Liver (tissue), 9 donors: ENCODE data around the gene TMEM26. TPM values are rescaled to one million over a fixed set of nuclear protein-coding genes. Genes with fewer than 3 reads are reported as not detected.

Experiments
- DNase-seq: peaks from one replicate; pipeline ENCODE4 v3.0.0-alpha.2; 2017; ENCODE audit warnings: low spot score
- H3K27ac ChIP-seq, 2 donors: one replicate each; pipeline ENCODE4 v1.7.0; 2013; ENCODE audit warnings: inconsistent platforms in 2 of 2, low read length in 2 of 2, control low read depth in 1 of 2, low read depth in 1 of 2, mild to moderate bottlenecking in 1 of 2
- H3K27me3 ChIP-seq, 4 donors: one replicate each; pipeline versions ENCODE4 v1.6.1 to v1.7.0; 2013; ENCODE audit warnings: low read length in 3 of 4, inconsistent platforms in 1 of 4, mild to moderate bottlenecking in 1 of 4, moderate library complexity in 1 of 4; ENCODE audit not compliant: control insufficient read depth in 4 of 4, insufficient read depth in 4 of 4
- H3K36me3 ChIP-seq, 4 donors: one replicate each; pipeline versions ENCODE4 v1.6.1 to v1.7.0; 2013; ENCODE audit warnings: low read length in 3 of 4, mild to moderate bottlenecking in 3 of 4, low read depth in 1 of 4, moderate library complexity in 1 of 4; ENCODE audit not compliant: control insufficient read depth in 4 of 4, insufficient read depth in 3 of 4
- H3K4me1 ChIP-seq, 4 donors: one replicate each; pipeline versions ENCODE4 v1.6.1 to v1.7.0; 2013; ENCODE audit warnings: low read length in 3 of 4, mild to moderate bottlenecking in 3 of 4, moderate library complexity in 1 of 4; ENCODE audit not compliant: control insufficient read depth in 4 of 4, insufficient read depth in 4 of 4
- H3K4me3 ChIP-seq, 3 donors: one replicate each; pipeline versions ENCODE4 v1.6.1 to v1.7.0; 2013; ENCODE audit warnings: low read length in 3 of 3, control low read depth in 1 of 3, low read depth in 1 of 3, mild to moderate bottlenecking in 1 of 3
- H3K9ac ChIP-seq, 2 donors: one replicate each; pipeline ENCODE4 v1.7.0; 2013; ENCODE audit warnings: low read length in 2 of 2, mild to moderate bottlenecking in 2 of 2, moderate library complexity in 2 of 2, control low read depth in 1 of 2, low read depth in 1 of 2
- H3K9me3 ChIP-seq, 4 donors: one replicate each; pipeline versions ENCODE4 v1.6.1 to v1.7.0; 2013; ENCODE audit warnings: low read length in 3 of 4; ENCODE audit not compliant: control insufficient read depth in 4 of 4
- ATF3 ChIP-seq: IDR thresholded peaks from 2 replicates; pipeline ENCODE4 v1.6.1; 2016; ENCODE audit warnings: antibody characterized with exemption
- EGR1 ChIP-seq, 2 donors: IDR thresholded peaks; 2 replicates each; pipeline ENCODE4 v1.6.1; 2016 to 2018; ENCODE audit warnings: antibody characterized with exemption in 2 of 2, low read depth in 2 of 2
- FOXA1 ChIP-seq: IDR thresholded peaks from 2 replicates; pipeline ENCODE4 v1.6.1; 2016; ENCODE audit warnings: antibody characterized with exemption
- FOXA2 ChIP-seq: IDR thresholded peaks from 2 replicates; pipeline ENCODE4 v1.6.1; 2016; ENCODE audit warnings: antibody characterized with exemption
- GABPA ChIP-seq, 2 donors: IDR thresholded peaks in 1 of 2; conservative IDR thresholded peaks in 1 of 2; 2 replicates each; pipeline ENCODE4 v1.6.1; 2016; ENCODE audit warnings: antibody characterized with exemption in 2 of 2, mild to moderate bottlenecking in 1 of 2, moderate library complexity in 1 of 2
- HNF4A ChIP-seq, 2 donors: conservative IDR thresholded peaks; 2 replicates each; pipeline ENCODE4 v1.6.1; 2016; ENCODE audit warnings: antibody characterized with exemption in 2 of 2, mild to moderate bottlenecking in 2 of 2
- HNF4G ChIP-seq: IDR thresholded peaks from 2 replicates; pipeline ENCODE4 v1.6.1; 2016; ENCODE audit warnings: antibody characterized with exemption
- JUND ChIP-seq, 2 donors: IDR thresholded peaks; 2 replicates each; pipeline ENCODE4 v1.6.1; 2016; ENCODE audit warnings: antibody characterized with exemption in 2 of 2
- NR2F2 ChIP-seq: IDR thresholded peaks from 2 replicates; pipeline ENCODE4 v1.6.1; 2016; ENCODE audit warnings: antibody characterized with exemption
- RAD21 ChIP-seq, 2 donors: IDR thresholded peaks; 2 replicates each; pipeline ENCODE4 v1.6.1; 2016; ENCODE audit warnings: antibody characterized with exemption in 2 of 2, mild to moderate bottlenecking in 2 of 2
- RXRA ChIP-seq, 2 donors: IDR thresholded peaks; 2 replicates each; pipeline ENCODE4 v1.6.1; 2017 to 2018; ENCODE audit warnings: antibody characterized with exemption in 2 of 2, mild to moderate bottlenecking in 1 of 2
- SP1 ChIP-seq: IDR thresholded peaks from 2 replicates; pipeline ENCODE4 v1.6.1; 2018; ENCODE audit warnings: antibody characterized with exemption, mild to moderate bottlenecking
- TAF1 ChIP-seq: conservative IDR thresholded peaks from 2 replicates; pipeline ENCODE4 v1.6.1; 2016; ENCODE audit warnings: antibody characterized with exemption, mild to moderate bottlenecking
- YY1 ChIP-seq: IDR thresholded peaks from 2 replicates; pipeline ENCODE4 v1.6.1; 2016; ENCODE audit warnings: antibody characterized with exemption, mild to moderate bottlenecking
- ZBTB33 ChIP-seq: IDR thresholded peaks from 2 replicates; pipeline ENCODE4 v1.6.1; 2016; ENCODE audit warnings: antibody characterized with exemption
- polyA plus RNA-seq, 2 donors: library from polyadenylated mRNA; stranded (reverse) in 1 of 2; unstranded in 1 of 2; fragments of 200-250 nt in 1 of 2; fragments of >200 nt in 1 of 2; fragmentation: Nextera tagmentation in 1 of 2; extraction: Ambion mirVana in 1 of 2; gene quantifications; one replicate each; pipeline versions ENCODE4 v1.2.1 to v1.2.3, GENCODE V29; 2013 to 2015
- total RNA-seq, 2 donors: library from RNA; depleted of rRNA; stranded (reverse); fragments of >200 nt; gene quantifications; one replicate each; pipeline ENCODE4 v1.2.3, GENCODE V29; 2014
- TF ChIP-seq, protein P1 (sequence below): IDR thresholded peaks from 2 replicates; pipeline ENCODE4 v1.6.1; 2016; ENCODE audit warnings: antibody characterized with exemption
- TF ChIP-seq, protein P2 (sequence below): fragments of 150-350 bp; IDR thresholded peaks from 2 replicates; pipeline ENCODE4 v1.5.1; 2017; ENCODE audit warnings: improper control_type of control experiment, low read depth, low read length; ENCODE audit not compliant: missing input control
- TF ChIP-seq, protein P3 (sequence below): IDR thresholded peaks from 2 replicates; pipeline ENCODE4 v1.6.1; 2016; ENCODE audit warnings: antibody characterized with exemption, mild to moderate bottlenecking
- donor health status: healthy.
- donor health status: healthy.
- donor health status: healthy.
- donor health status: healthy.
- donor health status: healthy.

Gene TMEM26
- total and polyA plus RNA-seq, 4 donors, result 0.31 to 5.5 (median 1.2) TPM

- no peaks in the 10 kb centered on the region for H3K36me3 ChIP-seq
These were observed 48.4 kb downstream of the TMEM26 start for GRCh38 chr10:61404751-61405150.

More at GRCh38 chr10:61404751-61405150, 48.4 kb downstream of the TMEM26 start:
- Histone ChIP-seq H3K4me1 (peaks cover 0 to 7% (median 3%) of the 10 kb centered on the region in 4 donors), H3K9me3 (no peaks in the 10 kb centered on the region), H3K27ac (no peak overlapping the region), H3K4me3 (no peak overlapping the region), H3K9ac (no peak overlapping the region), H3K27me3 (no peaks in the 10 kb centered on the region)
- no peak for DNase-seq
- TF ChIP-seq SP1 (no peak), ZBTB33 (no peak), TAF1 (no peak), YY1 (no peak), GABPA (IDR thresholded peaks at IDR 0.05 in 1 of 2, conservative IDR thresholded peaks at IDR 0.05 in 1 of 2) (no peak), FOXA1 (no peak), RAD21 (IDR thresholded peaks at IDR 0.05) (no peak), HNF4A (conservative IDR thresholded peaks at IDR 0.05) (no peak), FOXA2 (no peak), ATF3 (no peak), HNF4G (no peak), RXRA (IDR thresholded peaks at IDR 0.05) (no peak), JUND (IDR thresholded peaks at IDR 0.05) (no peak), EGR1 (IDR thresholded peaks at IDR 0.05; ENCODE audit: low read depth in 2 of 2) (no peak), NR2F2 (no peak)
- TF ChIP-seq, protein P1, sequence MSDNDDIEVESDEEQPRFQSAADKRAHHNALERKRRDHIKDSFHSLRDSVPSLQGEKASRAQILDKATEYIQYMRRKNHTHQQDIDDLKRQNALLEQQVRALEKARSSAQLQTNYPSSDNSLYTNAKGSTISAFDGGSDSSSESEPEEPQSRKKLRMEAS, result no peak
- TF ChIP-seq, protein P2, sequence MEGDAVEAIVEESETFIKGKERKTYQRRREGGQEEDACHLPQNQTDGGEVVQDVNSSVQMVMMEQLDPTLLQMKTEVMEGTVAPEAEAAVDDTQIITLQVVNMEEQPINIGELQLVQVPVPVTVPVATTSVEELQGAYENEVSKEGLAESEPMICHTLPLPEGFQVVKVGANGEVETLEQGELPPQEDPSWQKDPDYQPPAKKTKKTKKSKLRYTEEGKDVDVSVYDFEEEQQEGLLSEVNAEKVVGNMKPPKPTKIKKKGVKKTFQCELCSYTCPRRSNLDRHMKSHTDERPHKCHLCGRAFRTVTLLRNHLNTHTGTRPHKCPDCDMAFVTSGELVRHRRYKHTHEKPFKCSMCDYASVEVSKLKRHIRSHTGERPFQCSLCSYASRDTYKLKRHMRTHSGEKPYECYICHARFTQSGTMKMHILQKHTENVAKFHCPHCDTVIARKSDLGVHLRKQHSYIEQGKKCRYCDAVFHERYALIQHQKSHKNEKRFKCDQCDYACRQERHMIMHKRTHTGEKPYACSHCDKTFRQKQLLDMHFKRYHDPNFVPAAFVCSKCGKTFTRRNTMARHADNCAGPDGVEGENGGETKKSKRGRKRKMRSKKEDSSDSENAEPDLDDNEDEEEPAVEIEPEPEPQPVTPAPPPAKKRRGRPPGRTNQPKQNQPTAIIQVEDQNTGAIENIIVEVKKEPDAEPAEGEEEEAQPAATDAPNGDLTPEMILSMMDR, result no peak
- TF ChIP-seq, protein P3, sequence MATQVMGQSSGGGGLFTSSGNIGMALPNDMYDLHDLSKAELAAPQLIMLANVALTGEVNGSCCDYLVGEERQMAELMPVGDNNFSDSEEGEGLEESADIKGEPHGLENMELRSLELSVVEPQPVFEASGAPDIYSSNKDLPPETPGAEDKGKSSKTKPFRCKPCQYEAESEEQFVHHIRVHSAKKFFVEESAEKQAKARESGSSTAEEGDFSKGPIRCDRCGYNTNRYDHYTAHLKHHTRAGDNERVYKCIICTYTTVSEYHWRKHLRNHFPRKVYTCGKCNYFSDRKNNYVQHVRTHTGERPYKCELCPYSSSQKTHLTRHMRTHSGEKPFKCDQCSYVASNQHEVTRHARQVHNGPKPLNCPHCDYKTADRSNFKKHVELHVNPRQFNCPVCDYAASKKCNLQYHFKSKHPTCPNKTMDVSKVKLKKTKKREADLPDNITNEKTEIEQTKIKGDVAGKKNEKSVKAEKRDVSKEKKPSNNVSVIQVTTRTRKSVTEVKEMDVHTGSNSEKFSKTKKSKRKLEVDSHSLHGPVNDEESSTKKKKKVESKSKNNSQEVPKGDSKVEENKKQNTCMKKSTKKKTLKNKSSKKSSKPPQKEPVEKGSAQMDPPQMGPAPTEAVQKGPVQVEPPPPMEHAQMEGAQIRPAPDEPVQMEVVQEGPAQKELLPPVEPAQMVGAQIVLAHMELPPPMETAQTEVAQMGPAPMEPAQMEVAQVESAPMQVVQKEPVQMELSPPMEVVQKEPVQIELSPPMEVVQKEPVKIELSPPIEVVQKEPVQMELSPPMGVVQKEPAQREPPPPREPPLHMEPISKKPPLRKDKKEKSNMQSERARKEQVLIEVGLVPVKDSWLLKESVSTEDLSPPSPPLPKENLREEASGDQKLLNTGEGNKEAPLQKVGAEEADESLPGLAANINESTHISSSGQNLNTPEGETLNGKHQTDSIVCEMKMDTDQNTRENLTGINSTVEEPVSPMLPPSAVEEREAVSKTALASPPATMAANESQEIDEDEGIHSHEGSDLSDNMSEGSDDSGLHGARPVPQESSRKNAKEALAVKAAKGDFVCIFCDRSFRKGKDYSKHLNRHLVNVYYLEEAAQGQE, result no peak
